ENCODE measurements around the gene HPCAL1.

The HPCAL1 gene

DNA sequence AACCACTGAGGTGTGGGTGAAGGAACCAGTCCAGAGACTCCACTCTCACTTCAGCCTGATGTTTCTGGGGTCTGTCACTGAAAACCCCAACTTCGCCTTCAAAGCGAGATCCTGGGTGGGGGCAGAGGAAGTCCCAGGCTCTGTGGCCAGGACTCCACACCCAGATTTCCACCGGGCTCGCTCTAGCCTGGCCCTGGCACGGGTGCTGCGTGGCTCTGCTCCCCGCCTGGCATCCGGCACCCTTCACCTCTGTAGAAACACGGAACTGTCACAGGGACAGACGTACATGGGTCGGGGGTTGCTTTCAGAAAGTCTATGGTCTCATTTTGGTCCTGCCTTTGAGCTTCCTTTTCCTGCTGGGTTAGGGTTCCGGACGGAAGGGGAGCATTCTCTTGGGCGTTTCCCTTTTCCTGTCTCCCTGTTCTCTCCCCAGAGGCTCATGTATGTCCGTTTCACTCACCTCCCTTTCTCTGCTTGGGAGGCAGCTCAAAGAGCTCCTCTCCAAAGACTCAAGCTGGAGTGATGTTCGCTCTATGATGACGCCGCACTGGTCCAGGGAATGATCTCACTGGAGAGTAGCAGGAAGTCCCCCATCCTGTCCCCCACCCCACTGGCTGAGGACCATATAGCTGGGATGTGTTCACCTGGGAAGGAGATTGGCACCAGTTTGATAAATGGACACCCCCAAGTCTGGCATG, 103.9 kb downstream of the HPCAL1 start:
- DNase-seq (ENCODE audit: low read depth, low spot score), result no peak

DNA sequence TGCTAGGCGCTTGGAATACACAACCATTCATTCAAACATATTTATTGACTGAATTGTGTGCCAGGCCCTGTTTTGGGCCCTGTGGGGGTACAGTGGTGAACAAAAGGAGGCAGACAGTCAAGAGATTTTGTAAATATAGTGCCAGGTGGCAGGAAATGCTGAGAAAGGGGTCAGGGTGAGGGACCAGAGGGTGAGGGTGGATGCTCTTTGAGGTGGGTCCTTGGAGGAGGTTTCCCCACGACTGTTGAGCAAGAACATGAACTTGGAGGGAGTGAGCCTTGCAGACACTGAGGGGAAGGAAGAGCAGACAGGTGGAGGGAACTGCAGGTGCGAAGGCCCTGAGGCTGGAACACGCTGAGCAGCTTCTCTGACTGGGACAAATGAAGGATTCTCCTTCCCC, 104.7 kb downstream of the HPCAL1 start:
- no peak for DNase-seq (ENCODE audit: low read depth, low spot score)

DNA sequence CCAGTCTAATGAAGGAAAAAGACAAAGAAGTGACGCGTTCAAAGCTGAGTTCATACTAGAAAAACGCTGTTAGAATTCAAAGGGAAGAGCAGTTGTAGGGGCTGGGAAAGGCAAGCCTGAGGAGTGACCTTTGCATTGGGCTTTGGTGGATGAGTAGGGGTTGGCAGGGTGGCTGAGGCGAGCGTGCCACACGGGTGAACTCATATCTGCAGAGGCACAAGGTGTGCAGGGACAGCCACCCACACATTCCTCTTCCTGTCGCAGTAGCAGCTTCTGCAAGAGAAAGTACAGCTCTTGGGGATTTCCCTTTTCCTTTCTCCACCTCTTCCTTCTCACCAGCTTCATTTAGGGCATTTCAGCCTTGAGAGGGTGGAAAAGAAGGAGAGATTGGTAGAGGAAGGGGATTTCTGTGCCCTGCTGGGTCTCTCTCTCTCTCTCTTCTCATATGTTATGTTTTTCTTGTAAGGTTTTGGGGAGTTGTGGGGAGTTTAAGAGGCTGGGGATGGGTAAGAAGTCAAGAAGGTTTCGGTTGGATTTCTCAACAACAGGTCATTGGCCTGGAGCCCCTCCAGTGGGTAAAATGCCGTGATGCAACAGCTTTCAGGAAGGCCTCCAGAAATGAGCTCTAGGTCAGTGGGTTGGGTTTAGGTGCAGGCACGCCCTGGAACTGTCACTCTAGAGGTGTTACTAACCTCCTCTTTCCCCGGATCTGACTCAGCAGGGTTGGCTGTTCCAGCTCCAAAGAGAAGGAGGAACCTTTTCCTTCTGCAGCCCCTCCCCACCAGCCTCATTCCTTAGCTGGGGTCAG, 105.3 kb downstream of the HPCAL1 start:
- DNase-seq (ENCODE audit: low read depth, low spot score), result peak; percentile 45

DNA sequence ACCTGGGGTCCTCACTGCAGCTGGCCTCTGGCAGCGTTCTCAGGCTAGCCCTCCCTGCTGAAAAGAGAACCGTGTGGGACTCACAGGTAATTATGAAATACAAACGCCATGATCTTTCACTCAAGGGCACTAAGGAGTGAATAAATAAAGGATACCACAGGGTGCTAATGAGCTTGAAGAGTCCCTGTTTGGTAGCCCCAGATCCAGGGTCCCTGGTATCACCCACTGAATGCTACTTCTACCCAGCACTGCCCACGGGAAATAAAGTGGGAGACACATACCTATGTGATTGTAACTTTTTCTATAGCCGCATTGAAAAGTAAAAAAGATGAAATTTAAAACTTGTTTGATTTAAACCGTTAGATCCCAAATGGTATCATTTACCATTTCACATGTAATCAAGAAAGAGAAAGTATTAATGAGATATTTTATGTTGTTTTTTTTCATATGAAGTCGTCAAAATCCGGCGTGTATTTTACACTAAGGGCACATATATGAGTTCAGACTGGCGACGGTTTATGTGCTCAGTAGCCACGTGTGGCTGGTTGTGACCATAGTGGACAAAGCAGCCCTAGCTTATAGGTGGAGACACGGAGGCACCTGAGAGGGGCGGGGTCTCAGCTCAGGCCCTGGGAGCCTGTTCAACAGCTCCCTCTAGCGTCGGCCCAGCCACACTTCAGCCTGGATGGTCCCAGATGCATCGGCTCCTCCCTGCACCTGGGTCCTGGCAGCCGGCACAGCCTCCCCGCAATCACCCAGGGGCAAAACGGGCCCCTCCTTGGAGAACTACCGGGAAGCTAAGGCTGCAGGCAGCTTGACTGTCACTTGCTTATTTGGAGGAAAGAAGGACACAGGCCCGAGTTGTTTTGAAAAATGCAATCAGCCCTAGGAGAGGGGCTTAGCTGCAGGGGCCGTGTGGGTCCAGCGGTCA, 106.2 kb downstream of the HPCAL1 start:
- DNase-seq (ENCODE audit: low read depth, low spot score), result peak; percentile 40

DNA sequence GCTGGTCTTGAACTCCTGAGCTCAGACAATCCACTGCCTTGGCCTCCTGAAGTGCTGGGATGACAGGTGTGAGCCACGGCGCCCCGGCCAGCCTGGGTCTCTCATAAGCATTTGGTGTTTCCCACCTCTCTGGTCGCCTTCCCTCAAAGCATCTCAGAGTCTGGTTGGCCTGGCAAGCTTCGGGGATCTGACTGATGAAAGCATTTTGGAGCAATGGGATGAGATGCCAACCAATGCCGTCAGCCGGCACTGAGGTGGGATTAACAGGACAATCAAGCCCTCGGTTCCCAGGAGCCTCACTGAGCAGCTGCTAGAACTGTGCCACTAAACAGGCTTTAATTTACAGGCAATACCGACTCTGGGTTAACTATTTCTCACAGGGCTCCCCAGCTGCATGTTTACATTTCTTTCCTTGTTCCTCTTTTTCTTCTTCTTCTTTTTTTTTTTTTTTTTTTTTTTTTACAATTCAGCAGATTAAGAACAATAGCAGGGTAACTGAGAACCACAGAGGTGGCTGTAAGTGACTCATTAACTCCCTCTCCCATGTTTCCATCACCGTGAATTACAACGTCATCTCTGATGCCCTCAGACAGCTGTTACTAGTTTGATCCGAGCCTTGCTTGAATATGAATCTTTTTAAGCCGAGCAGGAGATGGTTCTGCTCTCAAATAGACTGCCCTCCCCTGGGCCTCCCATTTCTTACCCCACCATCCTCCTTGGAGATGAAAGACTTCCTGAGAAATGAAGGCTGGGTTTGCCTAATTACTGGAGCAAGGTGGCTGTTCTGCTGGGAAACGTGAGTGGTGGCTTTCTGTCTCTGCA, 107.5 kb downstream of the HPCAL1 start:
- DNase-seq (ENCODE audit: low read depth, low spot score), result no peak

DNA sequence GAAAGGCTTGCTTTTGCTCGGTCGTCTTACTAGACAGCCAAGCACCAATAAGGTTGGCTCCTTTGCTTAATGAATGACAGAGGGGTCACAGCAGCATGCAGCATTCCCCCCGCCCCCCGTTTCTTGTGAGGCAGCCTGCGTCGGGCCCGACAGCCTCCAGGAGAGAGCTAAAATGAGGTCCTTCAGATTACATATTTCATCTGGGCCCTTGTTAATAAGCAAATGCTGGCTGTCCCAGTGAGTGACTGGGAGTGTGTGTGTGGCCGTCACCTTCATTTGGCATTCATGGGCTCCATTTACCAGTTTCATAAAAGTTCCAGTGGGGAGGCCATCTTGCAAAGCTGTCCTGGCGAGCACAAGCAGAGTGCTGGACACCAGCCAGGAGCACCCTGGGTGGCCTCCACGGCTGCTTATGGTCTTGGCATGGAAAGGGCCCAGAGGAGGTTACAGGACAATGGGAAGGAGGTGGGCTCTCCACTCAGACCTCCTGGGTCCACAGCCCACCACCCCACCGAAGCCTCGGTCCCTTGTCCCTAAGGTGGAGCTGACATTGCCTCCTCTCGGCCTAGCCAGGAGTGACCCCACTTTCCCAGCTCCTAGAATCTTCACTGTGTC, 108.2 kb downstream of the HPCAL1 start:
- no peak for DNase-seq (ENCODE audit: low read depth, low spot score)

DNA sequence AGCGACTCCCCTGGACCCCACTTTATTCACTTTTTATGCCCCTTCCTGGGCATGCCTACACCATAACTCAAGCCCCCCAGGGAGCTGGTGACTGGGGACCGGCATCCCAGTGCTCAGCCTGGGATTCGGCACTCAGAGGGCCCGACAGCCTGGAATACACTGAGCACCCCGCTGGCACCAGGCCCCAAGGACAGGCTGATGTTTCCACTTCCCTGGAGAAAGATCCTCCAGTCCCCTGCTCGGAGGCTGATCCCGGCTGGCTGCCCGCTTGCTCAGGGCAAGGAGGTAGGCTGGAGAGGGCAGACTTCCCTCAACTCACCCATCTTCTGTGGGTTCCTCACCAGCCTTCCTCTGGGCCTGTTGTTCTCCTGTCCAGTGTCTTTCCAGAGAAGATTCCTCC, 108.9 kb downstream of the HPCAL1 start:
- DNase-seq (ENCODE audit: low read depth, low spot score), result no peak

DNA sequence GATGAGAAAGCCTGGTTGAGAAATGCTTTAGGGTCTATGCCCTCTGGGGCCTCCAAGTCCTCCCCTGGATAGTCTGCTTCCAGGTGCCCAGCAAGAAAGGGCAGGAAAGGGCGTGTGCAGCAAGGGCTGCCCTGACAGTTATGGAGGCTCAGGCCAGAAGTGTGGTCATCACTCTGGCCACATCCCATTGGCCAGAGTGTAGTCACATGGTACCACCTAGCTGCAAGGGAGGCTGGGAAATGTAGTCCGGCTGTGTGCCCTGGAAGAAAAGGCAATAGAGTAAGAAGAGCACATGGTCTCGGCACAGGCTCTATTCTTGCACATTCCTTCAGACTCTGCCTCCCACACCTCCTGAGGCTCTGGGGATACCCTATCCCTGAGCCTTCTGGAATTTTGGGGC, 109.7 kb downstream of the HPCAL1 start:
- peak; percentile 56 for DNase-seq (ENCODE audit: low read depth, low spot score)

DNA sequence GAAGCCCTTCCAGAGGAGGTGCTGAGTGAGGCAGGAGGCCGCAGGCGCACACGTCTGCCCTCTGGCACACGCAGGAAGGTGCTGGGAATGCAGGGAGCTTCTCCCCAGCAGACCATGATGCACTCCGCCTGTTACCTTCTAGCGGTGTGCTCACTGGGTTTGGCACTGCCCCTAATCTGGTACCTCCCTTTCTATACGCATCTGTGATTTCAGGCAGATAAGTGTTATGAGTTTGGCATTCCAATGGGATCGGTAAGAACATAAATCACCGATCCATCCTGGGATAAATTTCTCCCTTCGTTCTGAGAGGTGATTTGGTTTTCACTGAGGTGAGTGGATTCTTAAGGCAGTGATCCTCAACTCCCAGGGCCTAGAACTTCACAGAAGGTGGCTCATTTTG, 110.8 kb downstream of the HPCAL1 start:
- DNase-seq (ENCODE audit: low read depth, low spot score), result no peak

DNA sequence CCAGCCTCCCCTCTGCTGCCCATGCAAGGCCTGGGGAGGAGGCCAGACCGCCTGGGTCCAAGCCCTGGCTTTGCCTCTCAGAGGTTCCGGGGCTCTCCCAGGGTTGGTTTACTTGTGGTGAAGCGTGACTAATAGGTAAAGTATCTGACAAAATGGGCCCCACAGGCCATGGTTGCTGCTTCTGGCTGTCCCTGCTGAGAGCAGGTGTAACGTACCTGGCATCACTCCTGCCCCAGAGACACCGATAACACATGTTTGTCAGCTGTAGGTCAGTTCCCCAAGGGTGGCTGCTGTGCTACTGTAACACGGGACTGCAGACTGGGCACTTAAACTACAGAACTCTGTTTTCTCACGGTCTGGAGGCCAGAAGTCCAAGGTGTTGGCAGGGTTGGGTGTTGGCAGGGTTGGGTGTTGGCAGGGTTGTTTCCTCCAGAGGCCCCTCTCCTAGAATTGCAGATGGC, 111.3 kb downstream of the HPCAL1 start:
- DNase-seq (ENCODE audit: low read depth, low spot score), result no peak

DNA sequence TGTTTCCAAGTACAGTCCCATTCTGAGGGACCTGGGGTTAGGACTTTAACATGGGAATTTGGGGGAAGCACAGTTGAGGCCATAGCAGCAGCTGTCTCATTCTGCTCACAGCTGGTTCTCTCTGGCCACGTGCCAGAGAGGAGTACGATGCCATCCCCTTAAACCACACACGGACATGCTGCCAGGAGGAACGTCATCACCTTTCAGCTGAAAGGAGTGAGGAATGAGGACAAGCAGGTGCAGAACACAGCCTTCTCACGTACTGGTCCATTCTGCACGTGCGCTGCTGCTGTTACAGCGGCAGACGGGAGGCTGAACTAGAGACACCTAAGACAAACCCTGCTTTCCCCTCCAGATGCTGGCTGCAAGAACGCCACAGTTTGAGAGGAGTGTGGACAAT, 111.9 kb downstream of the HPCAL1 start:
- no peak for DNase-seq (ENCODE audit: low read depth, low spot score)

DNA sequence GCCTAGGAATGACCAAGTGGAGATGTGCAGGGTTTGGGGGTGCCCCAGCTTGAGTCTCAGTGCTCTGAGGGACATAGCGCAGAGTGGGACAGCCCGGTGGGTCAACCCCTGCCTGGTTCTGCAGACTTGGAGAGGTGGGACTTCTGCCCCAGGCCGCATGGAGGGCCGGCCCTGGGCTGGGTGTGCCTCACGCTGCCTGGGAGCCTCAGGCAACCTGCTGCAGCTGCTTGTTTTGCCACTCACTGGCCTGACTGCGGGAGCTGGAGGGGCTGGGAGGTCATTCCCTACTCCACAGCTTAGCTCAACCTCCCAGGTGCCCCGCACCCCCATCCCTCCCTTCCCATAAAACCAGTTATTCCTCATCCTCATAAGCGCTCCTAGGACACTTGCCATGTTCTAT, 112.3 kb downstream of the HPCAL1 start:
- DNase-seq (ENCODE audit: low read depth, low spot score), result no peak

DNA sequence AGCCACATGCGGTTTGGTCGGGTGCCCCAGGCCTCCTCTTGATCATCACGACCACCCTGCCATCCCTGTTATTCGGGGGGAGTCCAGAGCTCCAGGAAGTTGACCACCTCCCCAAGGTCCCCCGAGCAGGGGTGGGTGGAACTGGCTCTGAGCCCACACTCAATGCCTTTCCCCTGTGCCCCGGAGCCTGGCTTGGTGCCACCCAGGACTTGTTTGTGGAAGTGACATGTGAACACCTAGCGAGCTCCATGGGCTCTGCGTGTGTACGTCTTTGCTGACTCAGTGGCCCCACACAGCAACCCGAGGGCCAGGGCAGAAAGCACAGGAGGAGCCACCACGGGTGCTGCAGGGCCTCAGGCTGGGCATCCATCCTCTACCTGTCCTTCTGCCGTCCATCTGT, 112.9 kb downstream of the HPCAL1 start:
- DNase-seq (ENCODE audit: low read depth, low spot score), result no peak

DNA sequence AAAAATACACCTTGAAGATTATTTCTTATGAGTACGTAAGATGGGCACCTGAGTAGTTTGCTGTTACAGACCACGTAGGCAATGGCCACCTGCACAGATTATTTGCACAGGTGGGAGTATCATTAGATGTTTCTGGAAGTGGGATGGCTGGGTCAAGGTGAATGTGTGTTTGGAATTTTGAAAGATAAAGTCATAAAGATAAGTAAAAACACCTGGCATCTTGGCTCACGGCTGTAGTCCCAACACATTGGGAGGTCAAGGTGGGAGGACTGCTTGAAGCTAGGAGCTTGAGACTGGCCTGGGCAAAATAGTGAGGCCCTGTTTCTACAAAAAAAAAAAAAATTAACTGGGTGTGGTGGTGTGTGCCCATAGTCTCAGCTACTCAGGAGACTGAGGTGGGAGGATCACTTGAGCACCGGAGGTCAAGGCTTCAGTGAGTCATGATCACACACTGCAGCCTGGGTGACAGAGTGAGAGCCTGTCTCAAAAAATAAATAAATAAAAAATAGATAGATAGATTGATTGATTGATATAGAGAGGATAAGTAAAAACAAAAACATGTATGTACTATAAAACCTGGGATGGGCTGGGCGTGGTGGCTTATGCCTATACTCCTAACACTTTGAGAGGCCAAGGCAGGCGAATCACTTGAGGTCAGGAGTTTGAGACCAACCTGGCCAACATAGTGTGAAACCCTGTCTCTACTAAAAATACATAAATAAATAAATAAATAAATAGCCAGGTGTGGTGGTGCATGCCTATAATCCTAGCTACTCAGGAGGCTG, 115.0 kb downstream of the HPCAL1 start:
- DNase-seq (ENCODE audit: low read depth, low spot score), result no peak

DNA sequence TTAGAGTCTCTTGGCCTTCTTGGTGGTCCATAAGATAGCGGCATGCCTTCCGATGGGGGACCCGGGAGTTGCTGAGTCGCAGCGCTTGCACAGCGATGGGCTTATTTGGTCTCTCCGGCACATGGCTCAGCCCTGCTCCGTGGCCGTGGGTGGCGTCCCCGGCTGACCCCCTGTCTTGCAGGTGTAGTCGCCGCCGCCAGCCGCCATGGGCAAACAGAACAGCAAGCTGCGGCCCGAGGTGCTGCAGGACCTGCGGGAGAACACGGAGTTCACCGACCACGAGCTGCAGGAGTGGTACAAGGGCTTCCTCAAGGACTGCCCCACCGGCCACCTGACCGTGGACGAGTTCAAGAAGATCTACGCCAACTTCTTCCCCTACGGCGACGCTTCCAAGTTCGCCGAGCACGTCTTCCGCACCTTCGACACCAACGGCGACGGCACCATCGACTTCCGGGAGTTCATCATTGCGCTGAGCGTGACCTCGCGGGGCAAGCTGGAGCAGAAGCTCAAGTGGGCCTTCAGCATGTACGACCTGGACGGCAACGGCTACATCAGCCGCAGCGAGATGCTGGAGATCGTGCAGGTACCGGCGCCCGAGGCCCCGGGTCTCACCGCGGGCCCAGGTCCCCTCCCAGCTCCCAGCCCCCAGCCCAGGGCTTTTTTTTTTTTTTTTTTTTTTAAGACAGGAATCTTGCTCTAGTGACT, 117.0 kb downstream of the HPCAL1 start:
- DNase-seq (ENCODE audit: low read depth, low spot score), result no peak

DNA sequence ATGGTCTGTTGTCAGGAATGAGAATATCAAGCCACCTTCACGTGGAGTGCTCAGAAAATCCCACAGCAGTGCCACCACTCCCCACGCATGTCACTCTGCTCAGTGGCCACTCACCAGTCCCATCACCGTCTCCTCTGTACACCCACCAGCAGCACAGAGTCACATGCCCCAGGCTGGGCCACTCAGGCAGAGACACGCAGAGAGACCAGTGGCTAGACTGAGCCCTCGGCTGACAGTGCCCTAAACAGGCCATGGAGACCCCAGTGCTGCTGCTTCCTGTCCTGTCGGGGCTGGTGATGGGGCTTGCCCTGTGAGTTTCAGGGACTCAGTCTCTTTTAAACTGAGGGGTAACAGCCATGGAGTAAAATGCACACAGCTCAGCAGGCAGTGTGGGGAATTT, 119.5 kb downstream of the HPCAL1 start:
- DNase-seq (ENCODE audit: low read depth, low spot score), result no peak

DNA sequence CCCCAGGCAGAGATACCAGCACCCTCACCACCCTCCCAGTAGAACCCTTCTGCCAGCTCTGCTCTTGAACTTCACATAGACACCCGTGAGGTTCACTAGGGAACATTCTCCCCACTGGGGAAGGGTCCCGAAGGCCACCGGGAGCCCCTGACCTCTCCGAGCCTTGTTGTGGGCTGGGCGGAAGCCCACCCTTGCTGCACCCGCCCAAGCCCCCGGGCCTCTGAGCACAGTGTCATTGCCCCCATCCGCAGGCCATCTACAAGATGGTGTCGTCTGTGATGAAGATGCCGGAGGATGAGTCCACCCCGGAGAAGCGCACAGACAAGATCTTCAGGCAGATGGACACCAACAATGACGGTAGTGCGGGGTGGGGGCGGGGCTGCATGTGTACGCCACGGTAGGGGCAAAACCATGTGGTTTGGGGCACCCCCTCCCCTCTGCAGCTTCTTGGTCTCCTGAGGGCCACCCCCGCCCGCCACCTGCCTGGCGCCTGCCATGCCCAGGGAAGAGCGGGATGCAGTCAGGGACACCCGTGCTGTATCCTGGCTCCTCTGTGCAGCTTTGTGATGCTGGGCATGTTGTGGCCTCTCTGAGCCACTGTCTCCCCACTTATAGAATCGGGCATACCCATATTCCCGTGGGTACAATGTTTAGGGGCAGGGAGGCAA, 120.2 kb downstream of the HPCAL1 start:
- no peak for DNase-seq (ENCODE audit: low read depth, low spot score)

DNA sequence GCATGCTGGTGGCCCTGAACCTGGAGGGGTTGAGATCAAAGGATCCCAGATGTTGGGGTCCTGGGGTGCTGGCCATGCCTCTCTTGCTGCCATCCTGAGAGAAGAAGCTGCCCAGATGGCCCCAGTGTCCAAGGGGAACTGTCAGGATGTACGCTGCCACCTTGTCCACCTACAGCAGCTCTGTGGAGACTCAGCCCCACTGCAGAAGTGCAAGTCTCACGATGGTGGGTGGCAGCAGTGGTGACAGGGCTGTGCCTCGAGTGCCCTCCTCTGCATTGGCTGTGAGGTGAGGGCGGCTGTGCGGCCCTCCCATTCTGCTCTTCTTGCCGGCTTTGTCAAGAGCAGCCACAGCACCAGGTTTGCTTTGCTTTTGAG, 120.7 kb downstream of the HPCAL1 start:
- no peak for DNase-seq (ENCODE audit: low read depth, low spot score)

DNA sequence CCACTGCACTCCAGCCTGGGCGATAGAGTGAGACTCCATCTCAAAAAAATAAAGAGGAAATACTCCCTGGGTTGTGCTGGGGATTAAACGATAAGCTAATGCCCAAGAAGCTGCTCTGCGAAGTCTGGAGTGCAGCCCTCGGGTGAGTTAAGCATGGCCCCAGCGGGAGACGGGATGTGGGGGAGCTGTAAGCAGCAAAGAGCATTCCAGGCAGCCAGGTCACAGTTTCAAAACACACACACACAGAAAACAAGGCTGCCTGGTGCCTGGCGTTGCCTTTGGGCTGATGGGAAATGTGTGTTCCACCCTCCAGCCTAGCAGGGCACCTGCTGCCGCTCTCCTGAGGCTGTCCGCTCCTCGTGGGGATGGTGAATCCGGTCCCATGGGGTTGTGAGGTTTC, 121.3 kb downstream of the HPCAL1 start:
- DNase-seq (ENCODE audit: low read depth, low spot score), result no peak
